Ishikawa (cell line): ENCODE measurements around the gene TPSAB1.
"Not testable (repeated sequence)": the region's sequence is repeated elsewhere in the genome, so short reads cannot be mapped to it uniquely, and the experiment has no call there.

Experiments
- CEBPB ChIP-seq: IDR thresholded peaks from 2 replicates; pipeline ENCODE4 v1.6.1; 2012
- CREB1 ChIP-seq: IDR thresholded peaks from 2 replicates; pipeline ENCODE4 v1.6.1; 2012; ENCODE audit warnings: low read depth
- EGR1 ChIP-seq: IDR thresholded peaks from 2 replicates; pipeline ENCODE4 v1.6.1; 2012
- EP300 ChIP-seq: IDR thresholded peaks from 2 replicates; pipeline ENCODE4 v1.6.1; 2012; ENCODE audit warnings: borderline replicate concordance
- FOXM1 ChIP-seq: IDR thresholded peaks from 2 replicates; pipeline ENCODE4 v1.6.1; 2012; ENCODE audit warnings: low read depth, borderline replicate concordance
- NFIC ChIP-seq: IDR thresholded peaks from 2 replicates; pipeline ENCODE4 v1.6.1; 2012
- RAD21 ChIP-seq: IDR thresholded peaks from 2 replicates; pipeline ENCODE4 v1.6.1; 2012; ENCODE audit warnings: low read depth
- TAF1 ChIP-seq: IDR thresholded peaks from 2 replicates; pipeline ENCODE4 v1.6.1; 2012; ENCODE audit warnings: low read depth, mild to moderate bottlenecking
- TCF12 ChIP-seq: IDR thresholded peaks from 2 replicates; pipeline ENCODE4 v1.6.1; 2012; ENCODE audit warnings: low read depth
- TEAD4 ChIP-seq: IDR thresholded peaks from 2 replicates; pipeline ENCODE4 v1.6.1; 2012
- YY1 ChIP-seq: IDR thresholded peaks from 2 replicates; pipeline ENCODE4 v1.6.1; 2012; ENCODE audit warnings: low read depth
- ZBTB7A ChIP-seq: IDR thresholded peaks from 2 replicates; pipeline ENCODE4 v1.6.1; 2012; ENCODE audit warnings: low read depth
- TF ChIP-seq, protein P1 (sequence below): IDR thresholded peaks from 2 replicates; pipeline ENCODE4 v1.6.1; 2012
- TF ChIP-seq, protein P2 (sequence below): IDR thresholded peaks from 2 replicates; pipeline ENCODE4 v1.6.1; 2012
- TF ChIP-seq, protein P3 (sequence below): IDR thresholded peaks from 2 replicates; pipeline ENCODE4 v1.6.1; 2012; ENCODE audit warnings: low read depth, mild to moderate bottlenecking

TPSAB1 gene

DNA sequence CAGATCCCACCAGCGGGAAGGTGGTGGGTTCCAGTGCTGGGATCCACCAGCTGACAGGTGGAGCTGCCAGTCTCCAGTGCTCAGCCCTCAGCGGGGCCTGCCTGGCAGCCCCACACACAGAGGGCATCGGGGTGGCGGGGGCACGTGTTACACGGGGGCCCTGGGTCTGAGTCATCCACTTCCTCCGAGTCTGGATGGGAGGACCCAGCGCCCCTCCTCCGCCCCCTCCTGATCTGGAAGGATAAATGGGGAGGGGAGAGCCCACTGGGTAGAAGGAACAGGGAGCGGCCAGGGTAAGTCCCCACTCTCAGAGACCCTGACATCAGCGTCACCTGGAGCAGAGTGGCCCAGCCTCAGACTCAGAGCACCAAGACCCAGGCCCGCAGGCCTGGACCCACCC, at the start of gene TPSAB1:
TSS of gene TPSAB1 (plus strand) at position 270 of the 400 bp plus-strand sequence. CDS start 234 bp downstream, outside the sequence.
- TF ChIP-seq, protein P1, sequence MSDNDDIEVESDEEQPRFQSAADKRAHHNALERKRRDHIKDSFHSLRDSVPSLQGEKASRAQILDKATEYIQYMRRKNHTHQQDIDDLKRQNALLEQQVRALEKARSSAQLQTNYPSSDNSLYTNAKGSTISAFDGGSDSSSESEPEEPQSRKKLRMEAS: not testable (repeated sequence)
- TF ChIP-seq, protein P2, sequence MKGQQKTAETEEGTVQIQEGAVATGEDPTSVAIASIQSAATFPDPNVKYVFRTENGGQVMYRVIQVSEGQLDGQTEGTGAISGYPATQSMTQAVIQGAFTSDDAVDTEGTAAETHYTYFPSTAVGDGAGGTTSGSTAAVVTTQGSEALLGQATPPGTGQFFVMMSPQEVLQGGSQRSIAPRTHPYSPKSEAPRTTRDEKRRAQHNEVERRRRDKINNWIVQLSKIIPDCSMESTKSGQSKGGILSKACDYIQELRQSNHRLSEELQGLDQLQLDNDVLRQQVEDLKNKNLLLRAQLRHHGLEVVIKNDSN: not testable (repeated sequence)
- not testable (repeated sequence) for TF ChIP-seq TAF1

DNA sequence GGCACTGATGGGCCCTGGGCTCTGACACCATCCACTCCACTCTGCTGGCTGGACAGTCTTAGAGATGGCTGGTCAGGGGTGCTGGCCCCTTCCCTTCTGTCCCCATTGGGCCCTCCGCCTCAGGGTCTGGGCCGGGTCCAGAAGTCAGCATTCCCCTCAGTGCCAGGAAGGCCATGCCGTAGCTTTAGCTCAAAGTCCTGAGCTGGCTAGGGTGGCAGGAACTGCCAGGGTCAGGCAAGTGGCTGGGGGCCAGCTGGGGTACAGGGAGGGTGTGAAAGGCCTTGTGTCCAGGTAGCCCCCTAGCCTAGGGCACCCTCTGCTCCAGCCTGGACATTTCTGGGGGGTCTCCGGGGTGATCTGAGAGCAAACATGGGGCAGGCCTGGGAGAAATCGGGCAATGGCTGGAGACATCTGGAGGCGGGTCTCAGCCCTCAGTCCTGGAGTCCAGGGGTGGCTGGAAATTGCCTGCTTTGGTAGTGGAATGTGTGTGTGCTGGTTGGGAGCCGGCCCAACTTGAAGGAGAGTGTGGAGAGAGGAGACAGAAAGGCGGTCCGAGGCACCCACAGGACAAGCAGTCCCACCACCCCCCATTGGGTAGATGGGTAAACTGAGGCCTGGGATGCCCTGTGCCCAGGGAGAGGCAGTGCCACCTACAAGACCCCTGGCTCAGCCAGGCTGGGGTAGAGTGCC, 48.0 kb upstream of the TPSAB1 start:
- TF ChIP-seq FOXM1: no peak
- TF ChIP-seq, protein P3, sequence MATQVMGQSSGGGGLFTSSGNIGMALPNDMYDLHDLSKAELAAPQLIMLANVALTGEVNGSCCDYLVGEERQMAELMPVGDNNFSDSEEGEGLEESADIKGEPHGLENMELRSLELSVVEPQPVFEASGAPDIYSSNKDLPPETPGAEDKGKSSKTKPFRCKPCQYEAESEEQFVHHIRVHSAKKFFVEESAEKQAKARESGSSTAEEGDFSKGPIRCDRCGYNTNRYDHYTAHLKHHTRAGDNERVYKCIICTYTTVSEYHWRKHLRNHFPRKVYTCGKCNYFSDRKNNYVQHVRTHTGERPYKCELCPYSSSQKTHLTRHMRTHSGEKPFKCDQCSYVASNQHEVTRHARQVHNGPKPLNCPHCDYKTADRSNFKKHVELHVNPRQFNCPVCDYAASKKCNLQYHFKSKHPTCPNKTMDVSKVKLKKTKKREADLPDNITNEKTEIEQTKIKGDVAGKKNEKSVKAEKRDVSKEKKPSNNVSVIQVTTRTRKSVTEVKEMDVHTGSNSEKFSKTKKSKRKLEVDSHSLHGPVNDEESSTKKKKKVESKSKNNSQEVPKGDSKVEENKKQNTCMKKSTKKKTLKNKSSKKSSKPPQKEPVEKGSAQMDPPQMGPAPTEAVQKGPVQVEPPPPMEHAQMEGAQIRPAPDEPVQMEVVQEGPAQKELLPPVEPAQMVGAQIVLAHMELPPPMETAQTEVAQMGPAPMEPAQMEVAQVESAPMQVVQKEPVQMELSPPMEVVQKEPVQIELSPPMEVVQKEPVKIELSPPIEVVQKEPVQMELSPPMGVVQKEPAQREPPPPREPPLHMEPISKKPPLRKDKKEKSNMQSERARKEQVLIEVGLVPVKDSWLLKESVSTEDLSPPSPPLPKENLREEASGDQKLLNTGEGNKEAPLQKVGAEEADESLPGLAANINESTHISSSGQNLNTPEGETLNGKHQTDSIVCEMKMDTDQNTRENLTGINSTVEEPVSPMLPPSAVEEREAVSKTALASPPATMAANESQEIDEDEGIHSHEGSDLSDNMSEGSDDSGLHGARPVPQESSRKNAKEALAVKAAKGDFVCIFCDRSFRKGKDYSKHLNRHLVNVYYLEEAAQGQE: no peak
- TF ChIP-seq EGR1: no peak
- TF ChIP-seq CREB1: no peak
- TF ChIP-seq TCF12: no peak
- no peak for TF ChIP-seq ZBTB7A
- TF ChIP-seq TEAD4: no peak
- no peak for TF ChIP-seq TAF1
- TF ChIP-seq, protein P1: no peak
- no peak for TF ChIP-seq YY1
- TF ChIP-seq CEBPB: no peak
- TF ChIP-seq, protein P2: no peak
- TF ChIP-seq RAD21: no peak
- no peak for TF ChIP-seq NFIC
- no peak for TF ChIP-seq EP300

DNA sequence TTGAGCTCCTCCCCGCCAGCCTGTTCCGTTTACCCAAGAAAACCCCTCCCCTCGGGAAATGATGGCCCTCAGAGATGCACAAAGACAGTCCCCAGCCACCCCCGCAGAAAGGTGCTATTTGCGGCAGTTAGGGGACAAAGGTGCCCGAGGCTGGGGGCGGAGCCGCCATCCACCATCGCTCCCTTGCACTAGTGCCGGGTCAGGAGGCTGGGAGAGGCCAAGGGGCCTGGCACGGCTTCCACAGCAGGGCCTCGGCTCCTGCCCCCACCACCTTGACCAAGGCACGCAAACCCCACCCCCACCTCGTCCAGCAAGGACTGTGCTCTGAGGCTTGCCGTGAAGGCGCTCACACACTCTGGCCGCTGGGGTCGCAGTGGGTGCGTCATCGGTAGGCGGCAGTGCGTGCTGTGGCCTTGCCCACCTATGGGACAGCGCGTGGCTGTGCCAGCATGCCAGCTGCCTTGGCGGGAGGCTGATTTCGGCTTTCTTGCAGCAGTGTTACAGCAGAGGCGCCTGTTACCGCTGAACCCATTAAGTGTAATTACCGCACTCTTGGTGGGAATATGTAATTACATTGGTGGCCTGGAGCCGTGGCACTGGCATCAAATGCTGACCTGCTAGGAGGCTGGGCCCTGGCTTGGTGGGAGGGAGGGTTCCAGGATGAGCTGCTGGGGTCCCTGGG, 47.2 kb upstream of the TPSAB1 start:
- no peak for TF ChIP-seq YY1
- TF ChIP-seq, protein P1: peak; percentile 60

DNA sequence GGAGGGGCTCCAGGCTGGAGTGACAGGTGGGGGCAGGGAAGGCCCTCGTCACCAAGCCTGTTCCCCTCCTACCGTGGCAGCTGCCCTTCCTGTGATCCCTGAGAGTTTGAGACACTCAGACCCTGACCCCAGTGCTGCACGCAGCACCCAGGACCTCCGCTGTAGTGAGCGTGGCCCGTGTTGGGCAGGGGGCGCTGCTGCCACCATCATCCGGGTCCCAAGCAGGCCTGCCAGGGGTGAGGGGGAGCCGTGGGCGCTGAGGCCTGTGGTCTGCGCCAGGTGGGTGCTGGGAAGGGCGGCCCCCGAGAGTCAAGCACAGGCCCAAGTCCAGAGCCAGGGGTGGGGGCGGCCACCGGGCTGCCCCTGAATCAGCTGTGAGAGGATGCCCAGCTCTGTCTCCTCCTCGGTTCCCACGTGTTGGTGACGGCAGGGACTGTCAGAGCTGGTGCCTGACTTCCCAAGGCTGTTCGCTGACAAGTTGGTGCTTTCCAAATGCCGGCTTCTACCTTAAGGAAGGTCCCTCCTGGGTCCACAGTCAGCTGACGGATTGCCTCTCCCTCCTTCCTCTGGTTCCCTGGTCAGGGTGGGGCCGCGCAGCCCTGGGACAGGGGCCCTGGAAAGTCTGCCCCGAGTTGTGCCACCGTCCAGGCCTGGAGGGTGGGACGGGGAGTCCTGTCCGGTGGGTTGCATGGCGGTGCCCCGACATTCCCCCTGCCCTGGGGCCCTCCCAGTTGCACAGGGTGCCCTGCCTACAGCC, 46.5 kb upstream of the TPSAB1 start:
- TF ChIP-seq YY1 (no peak), NFIC (no peak), TEAD4 (no peak), CEBPB (no peak), FOXM1 (no peak), RAD21 (no peak), CREB1 (no peak), EGR1 (no peak), EP300 (no peak), TAF1 (no peak), TCF12 (no peak)
- TF ChIP-seq, protein P2: no peak
- TF ChIP-seq, protein P1: no peak
- TF ChIP-seq, protein P3: no peak
